Stimulated activated CD4-positive, alpha-beta T cell treated with anti-CD3 and anti-CD28 coated beads, Interleukin-4, amount 100 ng/mL, for 4 hours (primary cell): ENCODE results near the gene PSMC3IP.
"Not testable (repeated sequence)": the region's sequence is repeated elsewhere in the genome, so short reads cannot be mapped to it uniquely, and the experiment has no call there.

Experiments
- DNase-seq, 2 experiments: peaks; one replicate each; pipeline ENCODE4 v3.0.0-alpha.2; 2020

Gene PSMC3IP

DNA sequence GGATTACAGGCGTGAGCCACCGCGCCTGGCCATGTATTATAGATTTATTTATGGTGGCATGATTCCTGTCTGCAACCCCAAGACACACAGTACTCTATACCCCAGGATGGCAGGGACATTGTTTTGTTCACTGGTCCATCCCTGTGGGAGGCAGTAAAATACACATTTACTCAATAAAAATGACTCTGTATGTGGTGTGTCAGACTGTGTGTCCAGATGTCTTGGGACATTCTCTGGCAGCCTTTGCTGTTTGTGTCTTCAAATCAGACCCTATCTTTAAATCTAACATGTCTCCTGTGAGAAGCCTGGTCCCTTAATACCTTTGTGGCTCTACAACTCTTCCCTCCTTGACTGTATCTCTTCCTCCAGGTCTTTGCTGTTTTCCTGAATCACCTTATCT is 17.3 kb downstream of the PSMC3IP start:
- no peak for DNase-seq

DNA sequence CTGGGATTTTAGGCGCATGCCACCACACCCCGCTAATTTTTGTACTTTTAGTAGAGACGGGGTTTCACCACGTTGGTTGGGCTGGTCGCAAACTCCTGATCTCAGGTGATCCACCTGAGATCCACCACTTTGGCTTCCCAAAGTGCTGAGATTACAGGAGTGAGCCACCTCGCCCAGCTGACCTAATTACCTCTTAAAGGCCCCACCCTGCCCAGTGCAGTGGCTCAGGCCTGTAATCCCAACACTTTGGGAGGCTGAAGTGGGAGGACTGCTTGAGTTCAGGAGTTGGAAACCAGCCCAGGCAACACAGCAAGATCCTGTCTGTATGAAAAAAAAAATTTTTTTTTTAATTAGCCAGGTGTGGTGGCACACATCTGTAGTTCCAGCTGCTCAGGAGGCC is 18.5 kb downstream of the PSMC3IP start:
- DNase-seq, result no peak

DNA sequence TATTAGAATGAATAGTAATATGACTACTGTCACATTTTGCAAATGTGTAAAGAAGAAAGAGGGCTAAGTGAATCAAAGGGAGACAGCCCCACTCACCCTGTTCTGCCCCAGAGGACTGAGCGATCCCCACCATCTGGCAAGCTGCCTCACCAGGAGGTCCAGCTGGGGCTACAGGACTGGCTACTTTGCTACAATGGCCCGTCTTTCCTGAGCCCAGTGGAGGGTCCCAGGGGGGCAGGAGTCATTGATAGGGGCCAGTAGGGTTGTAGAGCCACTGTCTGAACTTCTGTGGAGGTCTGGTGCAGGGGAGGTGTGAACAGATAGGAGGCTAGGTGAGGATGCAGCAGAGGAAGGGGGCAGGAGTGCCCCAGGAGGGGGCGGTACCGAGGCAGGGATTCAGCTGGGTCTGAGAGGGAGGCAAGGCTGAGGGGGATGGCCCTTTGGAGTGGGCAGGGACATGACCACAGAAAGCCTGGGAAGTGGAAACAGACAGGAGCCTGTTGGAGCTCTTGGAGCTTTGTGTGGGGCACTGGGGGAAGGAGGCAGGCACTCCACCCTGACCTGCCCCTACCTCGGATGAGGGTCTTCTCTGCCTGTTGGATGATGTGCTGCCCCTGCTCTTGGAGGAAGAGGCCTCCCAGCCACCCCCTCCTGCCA is 21.4 kb downstream of the PSMC3IP start:
- DNase-seq, result not testable (repeated sequence)

DNA sequence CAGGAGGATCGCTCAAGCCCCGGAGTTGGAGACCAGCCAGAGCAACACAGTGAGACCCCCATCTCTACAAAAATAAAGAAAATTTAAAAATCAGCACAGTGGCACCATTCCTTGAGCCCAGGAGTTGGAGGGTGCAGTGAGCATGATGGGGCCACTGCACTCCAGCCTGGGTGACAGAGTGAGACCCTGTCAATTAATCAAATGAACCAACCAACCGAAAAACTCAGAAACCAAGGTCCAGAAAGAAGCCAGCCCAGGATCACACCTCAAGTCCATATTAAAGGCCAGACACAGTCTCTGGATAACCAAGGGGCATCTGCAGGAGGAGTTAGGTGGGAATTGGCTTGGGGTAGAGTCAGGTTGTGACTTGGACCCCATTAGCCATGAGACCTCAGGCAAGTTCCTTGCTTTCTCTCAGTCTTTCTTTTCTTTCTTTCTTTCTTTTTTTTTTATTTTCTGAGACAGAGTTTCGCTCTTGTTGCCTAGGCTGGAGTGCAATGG is 22.4 kb downstream of the PSMC3IP start:
- no peak for DNase-seq

DNA sequence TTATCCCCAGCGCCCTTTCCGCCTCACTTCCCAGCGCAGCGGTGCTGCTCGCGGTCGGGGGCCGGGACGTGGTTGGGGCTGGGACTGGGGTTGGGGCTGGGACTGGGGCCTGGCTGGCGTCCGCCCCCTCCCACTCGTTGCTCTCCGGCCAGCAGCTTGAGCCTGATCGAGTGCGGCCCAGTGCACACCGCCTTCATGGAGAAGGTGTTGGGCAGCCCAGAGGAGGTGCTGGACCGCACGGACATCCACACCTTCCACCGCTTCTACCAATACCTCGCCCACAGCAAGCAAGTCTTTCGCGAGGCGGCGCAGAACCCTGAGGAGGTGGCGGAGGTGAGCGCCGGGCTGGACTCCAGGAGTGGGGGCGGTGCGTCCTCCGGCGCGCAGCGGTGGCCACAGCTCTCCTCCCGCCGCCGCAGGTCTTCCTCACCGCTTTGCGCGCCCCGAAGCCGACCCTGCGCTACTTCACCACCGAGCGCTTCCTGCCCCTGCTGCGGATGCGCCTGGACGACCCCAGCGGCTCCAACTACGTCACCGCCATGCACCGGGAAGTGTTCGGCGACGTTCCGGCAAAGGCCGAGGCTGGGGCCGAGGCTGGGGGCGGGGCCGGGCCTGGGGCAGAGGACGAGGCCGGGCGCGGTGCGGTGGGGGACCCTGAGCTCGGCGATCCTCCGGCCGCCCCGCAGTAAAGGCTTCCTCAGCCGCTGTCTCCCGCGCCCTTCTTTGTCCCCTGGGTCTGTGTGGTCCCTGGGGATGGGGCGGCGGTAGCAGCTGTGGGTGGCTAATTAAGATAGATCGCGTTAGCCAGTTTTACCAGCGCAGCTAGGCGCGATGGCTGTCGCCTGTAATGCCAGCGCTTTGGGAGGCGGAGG is 23.0 kb downstream of the PSMC3IP start:
- DNase-seq, result peak; percentile 65 to 72

DNA sequence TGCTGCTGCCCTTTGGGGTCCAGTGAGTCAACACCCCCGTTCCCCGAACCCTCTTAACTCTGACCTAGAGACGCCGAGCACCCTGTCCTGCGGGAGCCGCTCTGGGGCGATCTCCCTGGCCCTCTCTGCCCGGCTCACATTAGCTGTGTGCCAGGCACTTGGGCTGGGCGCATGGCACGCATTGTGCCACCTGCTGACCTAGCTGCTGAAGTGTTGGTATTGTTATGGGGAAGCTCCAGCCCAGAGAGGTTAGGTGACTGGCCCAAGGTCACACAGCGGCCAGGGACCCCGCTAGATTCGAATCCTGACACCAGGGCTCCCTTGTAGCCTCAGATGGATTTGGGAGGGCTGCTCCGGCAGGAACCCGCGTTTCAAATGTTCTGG is 23.7 kb downstream of the PSMC3IP start:
- DNase-seq, result no peak

DNA sequence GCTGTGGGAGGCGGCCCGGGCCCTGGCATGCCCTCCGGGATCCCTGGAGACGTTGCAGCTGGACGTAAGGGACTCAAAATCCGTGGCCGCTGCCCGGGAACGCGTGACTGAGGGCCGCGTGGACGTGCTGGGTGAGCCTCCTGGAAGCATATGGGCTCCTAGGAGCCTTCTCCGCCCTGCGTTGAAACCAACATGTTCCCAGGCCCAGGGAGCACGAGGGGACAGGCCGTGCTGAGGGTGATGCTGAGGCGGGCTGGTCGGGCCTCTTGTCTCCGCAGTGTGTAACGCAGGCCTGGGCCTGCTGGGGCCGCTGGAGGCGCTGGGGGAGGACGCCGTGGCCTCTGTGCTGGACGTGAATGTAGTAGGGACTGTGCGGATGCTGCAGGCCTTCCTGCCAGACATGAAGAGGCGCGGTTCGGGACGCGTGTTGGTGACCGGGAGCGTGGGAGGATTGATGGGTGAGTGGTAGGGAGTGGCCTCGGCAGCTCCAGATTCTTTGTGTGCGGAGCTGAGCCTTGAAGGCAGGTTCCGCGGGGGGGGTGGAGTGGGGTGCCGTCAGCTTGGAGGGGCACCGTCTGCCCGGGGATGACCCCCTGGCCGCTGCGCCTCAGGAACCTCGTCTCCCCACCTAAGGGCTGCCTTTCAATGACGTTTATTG is 24.2 kb downstream of the PSMC3IP start:
- DNase-seq, result no peak

DNA sequence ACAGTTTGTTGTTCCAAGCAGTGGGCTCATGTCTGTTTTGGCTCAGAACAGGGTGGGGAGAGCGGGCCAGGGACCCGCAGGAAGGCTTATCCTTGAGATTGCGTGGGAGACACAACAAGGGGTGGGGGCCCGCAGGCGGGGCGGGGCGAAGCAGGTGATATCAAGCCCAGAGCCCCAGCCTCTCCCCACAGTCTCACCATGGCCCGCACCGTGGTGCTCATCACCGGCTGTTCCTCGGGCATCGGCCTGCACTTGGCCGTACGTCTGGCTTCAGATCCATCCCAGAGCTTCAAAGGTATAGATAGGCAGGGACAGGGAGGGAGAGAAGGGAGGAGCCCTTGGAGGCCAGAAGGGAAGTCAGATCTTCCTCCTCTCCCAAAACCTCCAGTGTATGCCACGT is 24.8 kb downstream of the PSMC3IP start, which contains the start of gene HSD17B1:
Gene HSD17B1 (plus strand): TSS at position 188 of the 400 bp plus-strand sequence. CDS start 11 bp downstream, at position 199.
- not testable (repeated sequence) for DNase-seq

DNA sequence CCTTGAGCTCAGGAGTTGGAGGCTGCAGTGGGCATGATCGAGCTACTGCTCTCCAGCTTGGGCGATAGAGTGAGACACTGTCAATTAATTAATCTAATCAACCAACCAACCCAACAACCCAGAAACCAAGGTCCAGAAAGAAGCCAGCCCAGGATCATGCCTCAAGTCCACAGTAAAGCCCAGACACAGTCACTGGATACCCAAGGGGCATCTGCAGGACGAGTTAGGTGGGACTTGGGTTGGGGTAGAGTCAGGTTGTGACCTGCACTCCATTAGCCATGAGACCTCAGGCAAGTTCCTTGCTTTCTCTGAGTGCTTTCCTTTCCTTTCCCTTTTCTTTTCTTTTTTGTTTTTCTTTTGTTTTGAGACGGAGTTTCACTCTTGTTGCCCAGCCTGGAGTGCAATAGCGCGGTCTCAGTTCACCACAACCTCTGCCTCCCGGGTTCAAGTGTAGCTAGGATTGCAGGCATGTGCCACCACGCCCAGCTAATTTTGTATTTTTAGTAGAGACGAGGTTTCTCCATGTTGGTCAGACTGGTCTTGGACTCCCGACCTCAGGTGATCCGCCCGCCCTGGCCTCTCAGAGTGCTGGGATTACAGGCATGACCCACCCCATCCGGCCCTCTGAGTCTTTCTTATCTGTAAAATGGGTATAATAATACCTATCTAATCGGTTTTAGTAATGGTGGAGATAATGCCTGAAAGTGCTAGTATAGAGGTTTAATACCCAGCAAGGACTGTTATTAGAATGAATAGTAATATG is 28.4 kb downstream of the PSMC3IP start:
- no peak for DNase-seq

DNA sequence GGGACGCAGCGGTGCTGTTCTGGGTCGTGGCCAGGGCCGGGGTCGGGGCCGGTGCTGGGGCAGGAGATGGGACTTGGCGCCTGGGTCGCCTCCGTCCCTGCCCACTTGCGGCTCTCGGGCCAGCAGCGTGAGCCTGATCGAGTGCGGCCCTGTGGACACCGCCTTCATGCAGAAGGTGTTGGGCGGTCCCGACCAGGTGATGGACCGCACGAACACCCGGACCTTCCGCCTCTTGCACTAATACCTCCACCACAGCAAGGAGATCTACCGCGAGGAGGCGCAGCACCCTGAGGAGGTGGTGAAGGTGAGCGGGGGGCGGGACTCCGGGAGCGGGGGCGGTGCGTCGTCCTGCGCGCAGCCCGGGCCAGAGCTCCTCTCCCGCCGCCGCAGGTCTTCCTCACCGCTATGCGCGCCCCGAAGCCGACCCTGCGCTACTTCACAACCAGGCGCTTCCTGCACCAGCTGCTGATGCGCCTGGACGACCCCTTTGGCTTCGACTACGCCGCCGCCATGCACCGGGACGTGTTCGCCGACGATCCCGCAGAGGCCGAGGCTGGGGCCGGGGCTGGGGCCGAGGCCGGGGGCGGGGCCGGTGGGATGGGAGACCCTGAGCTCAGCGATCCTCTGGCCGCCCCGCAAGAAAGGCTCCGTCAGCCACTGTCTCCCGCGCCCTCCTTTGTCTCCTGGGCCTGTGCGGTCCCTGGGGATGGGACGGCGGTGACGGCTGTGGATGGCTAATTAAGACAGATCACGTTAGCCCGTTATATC is 29.3 kb downstream of the PSMC3IP start:
- DNase-seq, result peak; percentile 74 to 80

DNA sequence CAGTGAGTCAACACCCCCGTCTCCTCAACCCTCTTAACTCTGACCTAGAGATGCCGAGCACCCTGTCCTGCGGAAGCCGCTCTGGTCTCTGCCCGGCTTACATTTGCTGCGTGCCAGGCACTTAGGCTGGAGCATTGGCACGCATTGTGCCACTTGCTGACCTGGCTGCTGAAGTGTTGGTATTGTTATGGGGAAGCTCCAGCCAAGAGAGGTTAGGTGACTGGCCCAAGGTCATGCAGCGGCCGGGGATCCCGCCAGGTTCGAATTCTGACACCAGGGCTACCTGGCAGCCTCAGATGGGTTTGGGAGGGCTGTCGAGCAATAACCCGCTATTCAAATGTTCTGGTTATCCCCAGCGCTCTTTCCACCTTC is 29.8 kb downstream of the PSMC3IP start:
- DNase-seq, result no peak

DNA sequence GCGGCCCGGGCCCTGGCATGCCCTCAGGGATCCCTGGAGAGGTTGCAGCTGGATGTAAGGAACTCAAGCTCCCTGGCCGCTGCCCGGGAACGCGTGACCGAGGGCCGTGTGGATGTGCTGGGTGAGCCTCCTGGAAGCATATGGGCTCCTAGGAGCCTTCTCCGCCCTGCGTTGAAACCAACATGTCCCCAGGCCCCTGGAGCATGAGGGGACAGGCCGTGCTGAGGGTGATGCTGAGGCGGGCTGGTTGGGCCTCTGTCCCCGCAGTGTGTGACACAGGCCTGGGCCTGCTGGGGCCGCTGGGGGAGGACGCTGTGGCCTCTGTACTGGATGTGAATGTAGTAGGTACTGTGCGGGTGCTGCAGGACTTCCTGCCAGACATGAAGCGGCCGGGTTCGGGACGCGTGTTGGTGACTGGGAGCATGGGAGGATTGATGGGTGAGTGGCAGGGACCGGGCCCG is 30.5 kb downstream of the PSMC3IP start:
- DNase-seq, result no peak

DNA sequence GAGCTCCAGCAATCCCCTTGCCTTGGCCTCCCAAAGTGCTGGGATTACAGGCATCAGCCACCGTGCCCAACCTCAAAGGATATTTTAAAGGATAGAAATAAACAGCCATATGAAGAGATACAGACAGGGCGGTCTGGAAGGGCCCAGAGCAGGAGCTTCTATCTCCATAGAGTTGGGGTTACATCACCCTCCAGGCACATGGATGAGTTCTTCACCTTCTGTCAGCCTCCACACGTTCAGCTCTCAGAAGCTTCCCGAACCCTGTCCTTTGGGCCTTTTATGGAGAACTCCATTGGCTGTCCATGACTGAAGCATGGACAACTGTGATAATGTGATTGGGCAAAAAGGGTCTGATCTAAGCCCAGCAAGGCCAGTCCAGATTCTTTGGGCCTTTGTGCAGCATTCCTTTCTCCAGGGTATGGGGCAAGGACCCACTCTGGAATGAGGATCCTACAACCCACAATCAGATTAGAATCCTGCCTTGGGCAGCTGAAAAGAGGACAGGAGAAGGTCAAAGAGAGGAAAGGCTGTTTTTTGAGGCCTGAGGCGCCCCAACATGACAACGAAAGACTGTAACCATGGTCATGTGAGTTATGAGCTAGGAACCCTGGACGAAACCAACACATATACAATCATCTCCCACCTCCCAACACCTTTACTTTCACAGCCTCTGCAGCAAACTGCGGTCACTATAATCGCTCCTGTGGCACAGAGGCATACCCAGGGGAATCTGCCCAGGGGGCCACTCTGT is 31.6 kb downstream of the PSMC3IP start:
- DNase-seq, result not testable (repeated sequence)

DNA sequence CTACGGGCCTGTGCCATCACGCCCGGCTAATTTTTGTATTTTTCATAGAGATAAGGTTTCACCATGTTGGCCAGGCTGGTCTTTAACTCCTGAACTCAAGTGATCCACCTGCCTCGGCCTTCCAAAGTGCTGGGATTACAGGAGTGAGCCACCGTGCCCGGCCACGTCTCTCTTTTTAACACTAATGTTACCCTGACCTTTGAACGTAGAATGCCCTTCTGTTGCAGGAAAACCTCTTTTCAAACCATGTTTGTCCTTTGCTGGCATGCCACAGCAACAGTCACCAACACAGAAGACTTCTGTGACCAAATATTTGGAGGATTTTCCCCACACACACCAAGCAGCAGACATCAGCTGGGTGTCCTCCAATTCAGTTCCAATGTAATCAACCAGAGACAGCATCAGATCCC is 32.6 kb downstream of the PSMC3IP start:
- DNase-seq, result no peak

DNA sequence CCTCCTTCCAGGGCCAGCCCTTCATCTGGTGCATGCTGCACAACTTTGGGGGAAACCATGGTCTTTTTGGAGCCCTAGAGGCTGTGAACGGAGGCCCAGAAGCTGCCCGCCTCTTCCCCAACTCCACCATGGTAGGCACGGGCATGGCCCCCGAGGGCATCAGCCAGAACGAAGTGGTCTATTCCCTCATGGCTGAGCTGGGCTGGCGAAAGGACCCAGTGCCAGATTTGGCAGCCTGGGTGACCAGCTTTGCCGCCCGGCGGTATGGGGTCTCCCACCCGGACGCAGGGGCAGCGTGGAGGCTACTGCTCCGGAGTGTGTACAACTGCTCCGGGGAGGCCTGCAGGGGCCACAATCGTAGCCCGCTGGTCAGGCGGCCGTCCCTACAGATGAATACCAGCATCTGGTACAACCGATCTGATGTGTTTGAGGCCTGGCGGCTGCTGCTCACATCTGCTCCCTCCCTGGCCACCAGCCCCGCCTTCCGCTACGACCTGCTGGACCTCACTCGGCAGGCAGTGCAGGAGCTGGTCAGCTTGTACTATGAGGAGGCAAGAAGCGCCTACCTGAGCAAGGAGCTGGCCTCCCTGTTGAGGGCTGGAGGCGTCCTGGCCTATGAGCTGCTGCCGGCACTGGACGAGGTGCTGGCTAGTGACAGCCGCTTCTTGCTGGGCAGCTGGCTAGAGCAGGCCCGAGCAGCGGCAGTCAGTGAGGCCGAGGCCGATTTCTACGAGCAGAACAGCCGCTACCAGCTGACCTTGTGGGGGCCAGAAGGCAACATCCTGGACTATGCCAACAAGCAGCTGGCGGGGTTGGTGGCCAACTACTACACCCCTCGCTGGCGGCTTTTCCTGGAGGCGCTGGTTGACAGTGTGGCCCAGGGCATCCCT is 34.1 kb downstream of the PSMC3IP start:
- no peak for DNase-seq

DNA sequence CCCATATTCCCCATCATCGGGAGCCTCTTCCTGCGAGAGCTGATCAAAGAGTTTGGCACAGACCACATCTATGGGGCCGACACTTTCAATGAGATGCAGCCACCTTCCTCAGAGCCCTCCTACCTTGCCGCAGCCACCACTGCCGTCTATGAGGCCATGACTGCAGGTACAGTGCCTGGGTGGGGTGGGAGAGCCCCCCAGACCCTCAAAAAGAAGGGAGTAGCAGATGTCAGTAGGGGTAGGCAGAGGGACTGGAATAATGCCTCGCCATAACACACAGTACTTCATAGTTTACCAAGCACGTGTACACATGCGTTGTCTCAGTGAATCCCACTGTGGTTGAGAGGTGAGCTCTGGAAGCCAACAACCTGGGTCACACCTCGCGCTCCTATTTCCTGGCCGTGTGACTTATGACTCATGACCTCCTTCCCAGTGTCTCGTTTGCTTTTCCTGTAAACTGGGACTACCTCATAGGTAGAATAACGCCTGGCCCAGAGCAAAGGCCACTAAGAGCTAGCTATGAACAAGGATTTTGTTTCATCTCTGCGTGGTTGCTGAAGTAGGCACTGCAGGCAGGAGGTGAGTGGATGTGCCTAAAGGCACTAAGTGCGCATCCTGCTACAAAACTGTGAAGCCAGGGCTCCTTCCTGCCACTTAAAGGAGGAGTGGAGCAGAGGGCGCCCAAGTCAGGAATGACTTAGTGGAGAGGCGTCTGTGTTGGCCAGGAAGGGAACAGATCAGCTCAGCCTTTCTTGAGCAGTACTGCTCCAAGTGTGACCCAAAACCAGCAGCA is 36.3 kb downstream of the PSMC3IP start:
- DNase-seq, result peak in 1 of 2 experiments; percentile 46

DNA sequence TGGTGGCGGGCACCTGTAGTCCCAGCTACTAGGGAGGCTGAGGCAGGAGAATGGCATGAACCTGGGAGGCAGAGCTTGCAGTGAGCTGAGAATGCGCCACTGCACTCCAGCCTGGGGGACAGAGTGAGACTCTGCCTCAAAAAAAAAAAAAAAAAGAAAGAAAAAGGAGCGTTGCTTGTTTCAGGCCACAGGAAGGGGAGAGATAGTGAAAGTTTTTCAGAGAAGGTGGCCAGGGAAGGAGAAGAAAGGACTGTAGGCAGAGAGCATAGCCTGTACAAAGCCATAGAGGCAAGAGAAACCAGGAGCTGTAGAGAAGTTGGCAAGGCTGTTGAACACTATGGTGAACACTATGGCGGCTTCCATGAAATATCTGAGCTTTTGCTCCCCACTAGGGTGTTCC is 37.0 kb downstream of the PSMC3IP start:
- not testable (repeated sequence) for DNase-seq

DNA sequence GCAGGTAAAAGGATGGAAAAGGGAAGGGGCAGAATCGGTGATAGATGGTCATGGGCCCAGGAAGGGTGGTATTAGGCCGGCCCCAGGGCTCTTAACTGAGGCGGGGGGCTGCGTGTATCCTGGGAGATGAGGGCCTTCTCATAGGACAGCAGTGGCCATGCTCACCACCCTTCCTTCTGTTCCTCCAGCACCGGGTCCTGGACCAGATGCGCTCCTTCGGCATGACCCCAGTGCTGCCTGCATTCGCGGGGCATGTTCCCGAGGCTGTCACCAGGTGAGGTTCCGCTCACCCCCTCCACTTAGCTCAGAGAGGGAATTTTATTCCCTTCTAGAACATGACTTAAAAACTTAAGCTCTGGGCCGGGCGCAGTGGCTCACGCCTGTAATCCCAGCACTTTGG is 39.0 kb downstream of the PSMC3IP start:
- DNase-seq, result no peak

DNA sequence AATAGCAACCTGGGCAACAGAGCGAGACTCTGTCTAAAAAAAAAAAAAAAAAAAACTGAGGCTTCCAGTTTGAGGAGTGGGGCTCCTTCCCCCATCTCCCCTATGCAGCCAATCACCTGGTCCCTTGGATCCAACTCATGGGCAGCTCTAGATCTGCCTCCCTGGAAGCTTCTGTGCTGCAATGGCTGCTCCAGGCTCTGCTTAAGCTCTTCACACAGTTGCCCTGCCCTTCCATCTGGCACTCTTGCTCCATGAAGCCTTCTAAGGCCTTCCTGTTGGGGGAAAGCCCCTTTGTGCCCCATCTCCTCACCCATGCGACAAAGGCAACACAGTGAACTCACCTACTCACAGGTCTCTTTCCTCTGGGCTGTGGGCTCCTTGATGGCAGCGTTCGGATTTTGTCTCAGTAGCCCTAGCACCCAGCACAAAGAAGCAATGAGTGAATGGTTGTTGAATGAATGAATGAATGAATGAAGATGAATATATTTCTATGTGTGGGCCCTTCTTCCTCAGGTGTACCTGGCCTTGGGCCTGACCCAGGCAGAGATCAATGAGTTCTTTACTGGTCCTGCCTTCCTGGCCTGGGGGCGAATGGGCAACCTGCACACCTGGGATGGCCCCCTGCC is 39.6 kb downstream of the PSMC3IP start:
- DNase-seq, result no peak
